ENCODE data around the gene MYO1A. TPM values are rescaled to one million over a fixed set of nuclear protein-coding genes. Genes with fewer than 3 reads are reported as not detected.

MYO1A gene
- total RNA-seq, 1 experiment from 2014 or later = 0.26 TPM

GRCh38 chr12:57080855-57081254 lies 30.9 kb upstream of the MYO1A start:
- no peak overlapping the region for H3K27ac Mint-ChIP-seq
- Histone ChIP-seq H3K23me2 (ENCODE audit: insufficient read length, low read depth, low read length, poor library complexity, severe bottlenecking) (peaks cover 4% of the 10 kb centered on the region), H3K4me2 (ENCODE audit: insufficient read depth, insufficient read length, low read length) (no peak overlapping the region), H2BK120ac (ENCODE audit: low read depth, low read length, poor library complexity, severe bottlenecking) (no peak overlapping the region), H4K20me1 (ENCODE audit: control insufficient read depth, insufficient read depth, insufficient read length) (no peaks in the 10 kb centered on the region), H3K56ac (ENCODE audit: insufficient read length, low read depth, low read length) (no peak overlapping the region), H3K79me2 (ENCODE audit: insufficient read depth, low read length) (no peaks in the 10 kb centered on the region), H2BK20ac (ENCODE audit: low read depth, low read length, poor library complexity, severe bottlenecking) (no peak overlapping the region), H3K27ac (ENCODE audit: insufficient read length, low read depth, low read length) (no peak overlapping the region), H2AFZ (ENCODE audit: low read length) (no peak overlapping the region), H2BK5ac (ENCODE audit: insufficient read length, low read length) (no peak overlapping the region), H3K23ac (ENCODE audit: insufficient read length, low read depth, low read length) (no peak overlapping the region), H4K5ac (ENCODE audit: insufficient read length, low read depth, low read length) (no peak overlapping the region), H2AK5ac (ENCODE audit: insufficient read length, low read length) (no peak overlapping the region), H3T11ph (ENCODE audit: low read length) (no peak overlapping the region), H3K4me1 (ENCODE audit: insufficient read depth, low read length) (no peaks in the 10 kb centered on the region), H3K9ac (ENCODE audit: extremely low read depth, insufficient read length, low read length) (no peak overlapping the region), H2BK12ac (ENCODE audit: insufficient read length, low read depth, low read length) (no peak overlapping the region), H3K9me3 (ENCODE audit: control insufficient read depth, low read depth, low read length) (no peaks in the 10 kb centered on the region), H3K27me3 (ENCODE audit: insufficient read depth, low read length) (no peaks in the 10 kb centered on the region), H3K18ac (ENCODE audit: insufficient read length, low read depth, low read length) (no peak overlapping the region), H4K91ac (ENCODE audit: insufficient read length, low read depth, low read length) (no peak overlapping the region), H3K4ac (ENCODE audit: low read depth, low read length) (no peak overlapping the region), H3K14ac (ENCODE audit: insufficient read depth, low read length) (no peak overlapping the region), H2BK15ac (ENCODE audit: low read depth, low read length) (no peak overlapping the region), H3K79me1 (ENCODE audit: insufficient read depth, low read depth, low read length, poor library complexity, severe bottlenecking) (no peaks in the 10 kb centered on the region), H4K8ac (replicated peaks; ENCODE audit: insufficient read length, low read depth, low read length) (no peak overlapping the region)
- peaks cover 6 to 17% (median 13%) of the 10 kb centered on the region in 3 experiments; a peak in 6 of 7 replicates for H3K36me3 Mint-ChIP-seq (ENCODE audit: insufficient read depth in 1 of 3, low read depth in 3 of 3)
- no peak for DNase-seq
- no peak overlapping the region; a peak in 1 of 5 replicates for H3K4me3 Mint-ChIP-seq
- no peaks in the 10 kb centered on the region; a peak in 2 of 5 replicates for H3K9me3 Mint-ChIP-seq
- TF ChIP-seq CTCF (conservative IDR thresholded peaks at IDR 0.05) = no peak
- no peaks in the 10 kb centered on the region for H3K27me3 Mint-ChIP-seq (ENCODE audit: low read depth)
- no CpG with 5 or more reads among the region's 1 CpG for WGBS (ENCODE audit: extremely low coverage, insufficient read length, low lambda C conversion rate)
- H3K4me1 Mint-ChIP-seq = peaks cover 19 to 22% of the 10 kb centered on the region in 2 experiments

Measured in H9 (cell line).